Epithelial cell of alveolus of lung (primary cell): ENCODE results near the gene ZNF660. TPM values are rescaled to one million over a fixed set of nuclear protein-coding genes. Genes with fewer than 3 reads are reported as not detected.

Experiments used
- total RNA-seq: library from RNA; depleted of rRNA; stranded (reverse); fragments of >200 nt; gene quantifications from 2 replicates; pipeline ENCODE4 v1.2.1, GENCODE V29; 2015

Gene ZNF660
- 1.2 and 3.8 TPM in 2 replicates for total RNA-seq

DNA sequence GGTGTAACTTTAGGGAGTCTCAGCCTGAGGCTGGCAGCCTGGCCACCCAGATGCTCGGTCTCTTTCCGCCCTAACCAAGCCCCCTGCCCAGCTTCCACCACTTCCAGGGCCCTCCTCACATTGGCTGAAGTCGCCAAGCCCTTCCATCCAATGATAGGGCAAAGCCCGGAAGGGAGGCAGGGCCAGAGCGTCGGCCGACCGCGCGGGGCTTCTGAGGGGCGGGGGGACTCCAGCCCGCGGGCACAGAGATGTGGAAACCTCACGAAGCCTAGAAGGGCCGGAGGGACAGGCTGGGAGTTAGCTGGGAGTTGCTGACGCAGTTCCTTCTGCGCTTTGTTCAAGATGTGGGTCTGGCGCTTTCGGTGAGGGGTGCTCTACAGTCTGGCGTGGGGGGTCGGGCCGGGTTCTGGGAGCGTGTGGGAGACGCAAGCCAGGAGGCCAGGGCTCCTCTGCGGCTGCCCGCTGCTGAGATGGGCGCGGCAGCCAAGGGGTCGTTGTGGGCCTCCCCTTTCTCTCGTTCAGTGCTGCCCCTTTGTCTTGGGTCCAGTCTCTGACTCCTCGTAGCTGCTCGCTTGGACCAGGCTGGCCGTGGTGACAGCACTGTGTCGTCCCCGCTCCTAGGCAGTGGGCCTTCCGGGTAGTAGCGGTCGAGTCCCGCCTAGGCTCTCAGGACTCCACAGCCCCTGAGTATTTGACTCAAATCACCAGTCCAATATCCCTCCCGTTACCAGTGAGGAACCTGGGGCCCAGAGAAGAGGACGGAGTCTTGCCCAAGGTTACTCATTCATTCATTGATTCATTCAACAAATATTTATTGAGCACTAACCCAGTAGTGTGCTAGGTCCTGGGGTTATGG, at the start of gene ZNF660:
TSS of gene ZNF660 (plus strand) at position 319 of the 856 bp plus-strand sequence. CDS start 9,230 bp downstream, outside the sequence.

DNA sequence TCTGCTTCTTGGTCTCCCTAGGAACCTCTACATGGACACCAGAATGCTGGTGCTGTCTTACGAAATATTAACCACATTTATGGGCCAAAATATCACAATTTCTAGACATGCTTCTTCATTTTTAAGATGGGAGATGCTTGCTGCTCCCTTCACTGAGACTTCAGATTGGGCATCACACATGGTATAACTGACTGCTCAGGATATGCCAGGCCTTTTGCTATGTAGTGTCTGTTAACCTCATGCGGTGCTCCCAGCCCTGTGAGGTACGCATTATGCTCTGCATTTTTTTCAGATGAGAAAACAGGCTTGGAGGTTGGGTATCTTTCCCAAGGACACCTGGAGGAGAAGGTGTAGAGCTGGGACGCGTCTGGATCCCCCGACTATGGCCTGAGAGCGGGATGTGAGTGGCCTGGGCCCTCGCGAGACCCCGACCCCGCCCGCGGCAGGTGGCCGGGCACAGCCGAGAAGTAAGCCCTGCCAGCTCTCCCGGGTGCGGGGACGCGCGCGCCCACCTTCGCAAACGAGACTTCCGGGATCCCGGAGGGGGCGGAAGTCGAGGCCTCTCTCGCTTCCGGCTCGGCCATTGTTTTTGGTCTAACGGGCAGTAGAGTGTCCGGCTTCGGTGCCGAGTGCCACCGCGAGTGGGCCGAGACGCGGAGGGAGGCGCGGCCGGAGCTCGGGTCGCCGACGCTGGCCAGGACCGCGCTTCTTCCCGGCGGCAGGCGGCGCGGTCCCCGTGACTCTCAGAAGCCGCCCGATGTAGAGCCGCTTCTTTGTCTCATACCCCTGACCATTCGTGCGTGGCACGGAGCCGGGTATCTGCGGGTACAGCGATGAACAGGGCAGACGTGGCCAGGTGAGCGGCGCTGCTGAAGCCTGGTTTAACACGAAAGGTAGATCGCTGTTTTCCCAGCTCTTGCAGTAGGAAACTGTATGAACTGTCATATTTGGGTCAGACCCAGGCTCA, 29.9 kb upstream of the ZNF660 start, which contains the start of gene ZKSCAN7:
TSS of gene ZKSCAN7 (plus strand) at position 568 of the 967 bp plus-strand sequence. CDS start 1,855 bp downstream, outside the sequence.

DNA sequence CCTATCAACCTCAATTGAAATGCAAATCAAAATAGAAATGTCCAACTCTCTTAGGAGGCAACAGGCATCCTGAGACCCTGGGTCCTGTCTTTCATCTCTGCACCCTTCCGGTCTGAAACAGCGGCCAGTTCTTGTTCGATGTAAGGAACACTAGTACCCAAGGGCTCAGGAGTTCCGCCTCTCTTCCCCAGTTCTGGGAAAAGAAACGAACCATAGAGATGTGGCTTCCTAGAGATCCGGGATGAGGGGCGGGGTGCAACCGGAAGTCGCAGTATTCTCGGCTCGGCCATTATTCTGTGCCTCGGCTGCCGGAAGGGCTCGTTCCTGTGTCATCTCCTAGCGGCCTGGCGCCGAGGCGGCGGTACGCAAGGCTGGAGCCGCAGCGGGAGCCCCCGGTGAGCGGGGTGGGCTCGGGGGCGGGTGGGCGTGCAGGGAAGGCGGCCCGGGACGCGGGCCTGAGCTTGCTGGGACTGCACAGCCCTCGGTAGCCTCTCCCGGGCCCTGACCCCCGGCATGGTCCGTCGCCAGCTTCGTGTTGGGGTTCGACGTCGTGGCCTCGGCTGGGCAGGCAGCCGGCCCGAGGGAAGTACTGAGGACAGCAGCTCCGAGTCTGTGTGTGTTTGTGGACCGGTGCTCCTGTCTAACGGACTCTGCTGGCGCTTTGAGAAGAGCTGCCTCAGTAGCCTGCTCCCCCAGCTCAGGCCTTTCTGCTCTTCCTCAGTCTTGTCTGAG, 40.2 kb downstream of the ZNF660 start, which contains the start of gene ZNF197:
TSS of gene ZNF197 (plus strand) at position 288 of the 732 bp plus-strand sequence. CDS start 4,119 bp downstream, outside the sequence.

DNA sequence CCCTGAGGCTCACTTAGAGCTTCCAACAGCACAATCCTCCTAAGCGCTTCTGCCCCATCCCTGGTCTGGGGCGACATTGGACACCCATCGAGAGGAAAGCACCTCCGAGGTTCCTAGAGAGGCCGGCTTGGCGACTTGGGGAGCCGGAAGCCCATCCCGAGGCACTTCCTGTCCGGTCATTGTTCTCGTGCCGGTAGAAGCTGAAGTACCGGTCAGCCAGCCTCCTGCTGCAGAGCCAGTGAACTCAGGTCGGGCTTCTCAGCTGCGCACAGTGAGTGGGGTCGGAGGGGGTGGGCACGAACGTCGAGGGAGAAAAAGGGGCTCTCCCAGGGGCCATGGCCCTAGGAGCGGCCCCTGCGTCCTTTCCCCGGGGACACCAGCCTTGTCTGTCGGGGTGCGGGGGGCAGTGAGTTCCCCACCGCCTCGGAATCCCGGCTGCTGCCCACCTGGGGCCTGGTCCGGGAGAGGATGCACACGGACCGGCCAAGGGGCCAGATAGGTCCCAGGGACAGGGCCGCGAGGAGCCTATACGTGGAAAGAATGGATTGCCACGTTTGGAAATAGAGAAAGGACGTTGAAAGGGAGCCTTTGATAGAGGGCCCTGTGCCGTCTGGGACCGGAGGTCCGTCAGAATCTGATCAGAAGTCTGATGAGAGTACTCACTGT, 63.9 kb downstream of the ZNF660 start, which contains the start of gene ZNF35:
TSS of gene ZNF35 (plus strand) at position 169 of the 666 bp plus-strand sequence. CDS start 2,336 bp downstream, outside the sequence.

Other genes with a start within 250 kb of the ZNF660 start
- 27.5 and 31.0 TPM in 2 replicates for gene TCAIM, start 246.2 kb upstream of the ZNF660 start, total RNA-seq
- gene ZNF445, start 107.3 kb upstream of the ZNF660 start, total RNA-seq, result 5.6 and 8.0 TPM in 2 replicates
- gene ZKSCAN7, start 29.8 kb upstream of the ZNF660 start, total RNA-seq, result 5.0 and 7.1 TPM in 2 replicates
- gene ZNF197, start 40.1 kb downstream of the ZNF660 start, total RNA-seq, result 8.0 and 24.1 TPM in 2 replicates
- gene ZNF35, start 63.8 kb downstream of the ZNF660 start, total RNA-seq, result 7.2 and 13.8 TPM in 2 replicates
- 4.5 and 6.5 TPM in 2 replicates for gene ZNF502, start 127.7 kb downstream of the ZNF660 start, total RNA-seq
- gene ZNF501, start 144.7 kb downstream of the ZNF660 start, total RNA-seq, result 4.7 and 11.4 TPM in 2 replicates
- 16.4 and 27.5 TPM in 2 replicates for gene KIAA1143, start 176.7 kb downstream of the ZNF660 start, total RNA-seq
- gene KIF15, start 176.8 kb downstream of the ZNF660 start, total RNA-seq, result 4.9 and 7.6 TPM in 2 replicates